NT2/D1 (cell line): ENCODE results near the gene MAML2.

Source experiments
- SUZ12 ChIP-seq: IDR thresholded peaks from 2 replicates; pipeline ENCODE4 v1.6.1; 2011; ENCODE audit not compliant: insufficient read length, insufficient read depth; ENCODE audit errors: extremely low read depth
- YY1 ChIP-seq: IDR thresholded peaks from 2 replicates; pipeline ENCODE4 v1.6.1; 2011; ENCODE audit not compliant: insufficient read length, insufficient read depth

DNA sequence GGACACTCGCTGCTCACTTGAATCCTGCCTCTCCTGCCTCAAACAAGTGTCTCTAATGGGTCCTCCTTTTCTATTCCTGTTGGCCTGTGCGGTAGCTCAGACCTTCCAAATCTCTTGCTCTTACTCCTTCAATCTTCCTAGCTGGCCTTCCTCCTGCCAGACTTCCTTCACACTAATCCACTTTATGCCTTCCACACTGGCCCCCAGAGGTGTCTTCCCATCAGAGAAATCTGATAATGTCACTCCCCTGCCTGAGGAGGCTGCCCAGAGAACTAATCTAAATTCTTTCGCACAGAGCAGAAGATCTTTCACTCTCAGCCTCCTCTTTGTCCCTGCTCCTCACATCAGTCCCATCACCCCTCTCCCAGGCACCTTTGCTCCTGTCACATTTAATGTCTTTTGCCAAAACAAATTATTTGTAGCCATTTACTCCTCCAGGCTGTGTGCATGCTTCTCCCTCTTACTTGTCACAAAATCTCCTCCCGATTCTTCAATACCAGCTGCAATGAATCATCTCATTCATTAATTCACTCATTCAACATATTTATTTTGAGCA is 175.7 kb downstream of the MAML2 start:
- TF ChIP-seq SUZ12, result no peak
- TF ChIP-seq YY1, result no peak
